Measurements from ENCODE around the gene TXNRD3.

DNA sequence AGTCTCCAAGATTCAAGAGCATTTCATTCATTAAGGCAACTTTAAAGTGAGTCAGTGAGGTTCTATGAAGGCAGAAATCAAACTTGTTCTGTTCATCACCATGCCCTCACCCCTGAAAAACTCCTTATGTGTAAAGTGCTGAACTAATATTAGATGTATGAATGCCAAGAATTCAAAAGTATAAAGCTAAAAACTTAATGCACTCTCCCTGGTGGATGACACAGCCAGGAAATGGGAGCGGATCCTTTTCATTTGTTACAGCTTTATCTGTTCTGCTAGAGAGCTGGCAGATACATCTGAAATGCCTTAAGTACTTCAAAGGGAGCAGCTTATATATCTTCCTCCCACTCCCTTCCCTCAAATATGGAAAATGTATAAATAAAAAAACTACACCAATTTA lies 8.2 kb downstream of the TXNRD3 start:
- TF ChIP-seq, protein P1, sequence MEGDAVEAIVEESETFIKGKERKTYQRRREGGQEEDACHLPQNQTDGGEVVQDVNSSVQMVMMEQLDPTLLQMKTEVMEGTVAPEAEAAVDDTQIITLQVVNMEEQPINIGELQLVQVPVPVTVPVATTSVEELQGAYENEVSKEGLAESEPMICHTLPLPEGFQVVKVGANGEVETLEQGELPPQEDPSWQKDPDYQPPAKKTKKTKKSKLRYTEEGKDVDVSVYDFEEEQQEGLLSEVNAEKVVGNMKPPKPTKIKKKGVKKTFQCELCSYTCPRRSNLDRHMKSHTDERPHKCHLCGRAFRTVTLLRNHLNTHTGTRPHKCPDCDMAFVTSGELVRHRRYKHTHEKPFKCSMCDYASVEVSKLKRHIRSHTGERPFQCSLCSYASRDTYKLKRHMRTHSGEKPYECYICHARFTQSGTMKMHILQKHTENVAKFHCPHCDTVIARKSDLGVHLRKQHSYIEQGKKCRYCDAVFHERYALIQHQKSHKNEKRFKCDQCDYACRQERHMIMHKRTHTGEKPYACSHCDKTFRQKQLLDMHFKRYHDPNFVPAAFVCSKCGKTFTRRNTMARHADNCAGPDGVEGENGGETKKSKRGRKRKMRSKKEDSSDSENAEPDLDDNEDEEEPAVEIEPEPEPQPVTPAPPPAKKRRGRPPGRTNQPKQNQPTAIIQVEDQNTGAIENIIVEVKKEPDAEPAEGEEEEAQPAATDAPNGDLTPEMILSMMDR (conservative IDR thresholded peaks at IDR 0.05; ENCODE audit: low read length) = no peak
- no peak for TF ChIP-seq EZH2phosphoT487 (IDR thresholded peaks at IDR 0.05; ENCODE audit: borderline replicate concordance)
